Measurements from ENCODE around the gene PACRG. TPM values are rescaled to one million over a fixed set of nuclear protein-coding genes. Genes with fewer than 3 reads are reported as not detected.

Gene PACRG
- total RNA-seq, 1 experiment from 2014 or later, result 0.44 TPM

- no peak overlapping the region for H3K27ac Mint-ChIP-seq
- H3K4me1 Mint-ChIP-seq, result peaks cover 11% of the 10 kb centered on the region; the same call in 1 of the 2 replicates
- no peaks in the 10 kb centered on the region for H3K36me3 Mint-ChIP-seq
- H3K27me3 Mint-ChIP-seq (ENCODE audit: low read depth), result no peaks in the 10 kb centered on the region
- DNase-seq (ENCODE audit: low spot score) (no peak), ATAC-seq (no peak)
- ChIA-PET CTCF (interaction anchor here (0.7 to 1.2 kb wide), 2 partner anchors 56 to 239 kb away, joined by 3 to 4 read pairs; no protein-coding TSS in a partner anchor), POLR2A (no interaction called here)
- no peak overlapping the region for H3K4me3 Mint-ChIP-seq
- TF ChIP-seq ZNF317 (CRISPR knock-in tag; IDR thresholded peaks at IDR 0.05; ENCODE audit: borderline replicate concordance, low read depth) (no peak), AR (CRISPR knock-in tag; IDR thresholded peaks at IDR 0.05) (no peak), ZNF532 (CRISPR knock-in tag; IDR thresholded peaks at IDR 0.05; ENCODE audit: borderline replicate concordance) (no peak), ZBTB21 (CRISPR knock-in tag; IDR thresholded peaks at IDR 0.05; ENCODE audit: borderline replicate concordance) (no peak), ATF6 (CRISPR knock-in tag; IDR thresholded peaks at IDR 0.05) (no peak), JUN (CRISPR knock-in tag; IDR thresholded peaks at IDR 0.05) (no peak), TP53 (CRISPR knock-in tag; IDR thresholded peaks at IDR 0.05) (no peak), ESRRA (CRISPR knock-in tag; IDR thresholded peaks at IDR 0.05; ENCODE audit: borderline replicate concordance) (no peak), TEAD4 (CRISPR knock-in tag; IDR thresholded peaks at IDR 0.05) (no peak), ZNF263 (CRISPR knock-in tag; IDR thresholded peaks at IDR 0.05; ENCODE audit: low read depth) (no peak), KAT7 (CRISPR knock-in tag; IDR thresholded peaks at IDR 0.05; ENCODE audit: borderline replicate concordance) (no peak), JAZF1 (CRISPR knock-in tag; IDR thresholded peaks at IDR 0.05) (no peak), MLX (CRISPR knock-in tag; IDR thresholded peaks at IDR 0.05) (no peak), CREB1 (CRISPR knock-in tag; IDR thresholded peaks at IDR 0.05) (no peak), NFYB (CRISPR knock-in tag; conservative IDR thresholded peaks at IDR 0.05; ENCODE audit: low read depth) (no peak), ZNF281 (CRISPR knock-in tag; IDR thresholded peaks at IDR 0.05) (no peak), PRRX2 (CRISPR knock-in tag; IDR thresholded peaks at IDR 0.05) (no peak), GABPB1 (CRISPR knock-in tag; IDR thresholded peaks at IDR 0.05) (no peak), SMAD4 (CRISPR knock-in tag; IDR thresholded peaks at IDR 0.05) (no peak)
- H3K9me3 Mint-ChIP-seq, result no peaks in the 10 kb centered on the region
These were observed 448.3 kb downstream of the PACRG start for GRCh38 chr6:163176097-163176496.
